HCT116 (cell line): ENCODE results near the gene KIF18B. TPM values are rescaled to one million over a fixed set of nuclear protein-coding genes. Genes with fewer than 3 reads are reported as not detected.
A peak's percentile ranks its signal among the peaks of the same experiment; 100 is the strongest.
"Not testable (repeated sequence)": the region's sequence is repeated elsewhere in the genome, so short reads cannot be mapped to it uniquely, and the experiment has no call there.

Experiments used
- ATAC-seq: fragments of 200-7000 bp; cut with Tn5 transposase; 2 replicates; pipeline ENCODE4 v1.9.1; 2020; ENCODE audit warnings: mild to moderate bottlenecking, moderate library complexity
- BruUV-seq: library from RNA; stranded (reverse); fragments of 400-500 nt; replicated peaks from 2 replicates; lab custom pipeline; 2021; lab: Mats Ljungman, UMichigan
- CTCF ChIA-PET: fragments of 300-600 bp; sonication (Branson Sonifier 250); formaldehyde crosslinking; loops from one replicate; lab custom pipeline; 2021; ENCODE audit warnings: antibody characterized with exemption; lab: Charles Lee
- POLR2A ChIA-PET: fragments of 300-600, 350-600 bp; sonication (Branson Sonifier 250); formaldehyde crosslinking; loops from one replicate; lab custom pipeline; 2021; ENCODE audit warnings: antibody characterized with exemption; lab: Charles Lee
- RAD21 ChIA-PET, 2 experiments: fragments of 300-600 bp; sonication (Branson Sonifier 250); formaldehyde crosslinking; loops; one replicate each; lab custom pipeline; 2023; ENCODE audit warnings: low total read pairs in 2 of 2; ENCODE audit not compliant: uncharacterized antibody in 2 of 2, unreplicated experiment in 2 of 2, low non-redundant PET in 1 of 2; lab: Charles Lee
- DNase-seq: peaks from one replicate; pipeline ENCODE4 v3.0.0-alpha.2; 2010; ENCODE audit warnings: low read depth, low spot score
- H2AFZ ChIP-seq: fragments of 200-600 bp; shearing (Covaris generic), sonication (generic); 2 replicates; pipeline ENCODE4 v1.6.1; 2017; ENCODE audit warnings: low read depth, mixed run types, mixed read lengths, antibody characterized with exemption, low read length; ENCODE audit not compliant: poor library complexity, severe bottlenecking
- H3K27ac ChIP-seq: 2 replicates; pipeline ENCODE4 v1.5.1; 2012; ENCODE audit warnings: low read depth, low read length
- H3K27me3 ChIP-seq: fragments of 200-600 bp; sonication (generic); 2 replicates; pipeline ENCODE4 v1.6.1; 2016; ENCODE audit warnings: mixed run types, low read length, mixed read lengths; ENCODE audit not compliant: insufficient read depth
- H3K36me3 ChIP-seq, 2 experiments: fragments of 200-500 bp in 1 of 2; fragments of 200-600 bp in 1 of 2; sonication (Bioruptor generic) in 1 of 2; sonication (generic) in 1 of 2; 2 replicates each; pipeline versions ENCODE4 v1.5.1 to v1.6.1; 2014 to 2016; ENCODE audit warnings: low read length in 2 of 2, inconsistent platforms in 1 of 2, mixed read lengths in 1 of 2, mixed run types in 1 of 2; ENCODE audit not compliant: insufficient read depth in 2 of 2, control insufficient read depth in 1 of 2
- H3K4me1 ChIP-seq, 2 experiments: fragments of 200-600 bp in 1 of 2; sonication (generic) in 1 of 2; 2 replicates each; pipeline versions ENCODE4 v1.5.1 to v1.6.1; 2012 to 2017; ENCODE audit warnings: low read length in 2 of 2, inconsistent platforms in 1 of 2, mild to moderate bottlenecking in 1 of 2, mixed read lengths in 1 of 2, mixed run types in 1 of 2, moderate library complexity in 1 of 2; ENCODE audit not compliant: insufficient read depth in 2 of 2, control insufficient read depth in 1 of 2
- H3K4me2 ChIP-seq: fragments of 200-600 bp; sonication (generic); 2 replicates; pipeline ENCODE4 v1.6.1; 2017; ENCODE audit warnings: mixed run types, low read length, mixed read lengths
- H3K4me3 ChIP-seq, 2 experiments: fragments of 200-600 bp in 1 of 2; sonication (generic) in 1 of 2; replicated peaks in 1 of 2; 2 replicates each; pipeline ENCODE4 v1.5.1; 2011 to 2016; ENCODE audit warnings: low read length in 2 of 2, control low read depth in 1 of 2, low read depth in 1 of 2, mild to moderate bottlenecking in 1 of 2, mixed read lengths in 1 of 2, mixed run types in 1 of 2
- H3K79me2 ChIP-seq: fragments of 200-600 bp; sonication (generic); 2 replicates; pipeline ENCODE4 v1.6.1; 2017; ENCODE audit warnings: mild to moderate bottlenecking, mixed run types, low read length, moderate library complexity, mixed read lengths; ENCODE audit not compliant: insufficient read depth
- H3K9ac ChIP-seq: fragments of 200-600 bp; sonication (generic); 2 replicates; pipeline ENCODE4 v1.6.1; 2016; ENCODE audit warnings: low read length, mixed read lengths
- H3K9me2 ChIP-seq: fragments of 200-600 bp; sonication (generic), shearing (Covaris generic); 2 replicates; pipeline ENCODE4 v1.6.1; 2017; ENCODE audit warnings: mixed run types, mild to moderate bottlenecking, moderate library complexity; ENCODE audit not compliant: insufficient read depth
- H3K9me3 ChIP-seq, 2 experiments: fragments of 200-500 bp in 1 of 2; fragments of 200-600 bp in 1 of 2; sonication (Bioruptor generic) in 1 of 2; sonication (generic) in 1 of 2; 2 replicates each; pipeline ENCODE4 v1.6.1; 2014 to 2017; ENCODE audit warnings: low read length in 2 of 2, mixed read lengths in 2 of 2, inconsistent platforms in 1 of 2, low read depth in 1 of 2, mild to moderate bottlenecking in 1 of 2, mixed run types in 1 of 2, moderate library complexity in 1 of 2; ENCODE audit not compliant: control insufficient read depth in 1 of 2, insufficient read depth in 1 of 2
- H4K20me1 ChIP-seq: fragments of 200-600 bp; sonication (generic), shearing (Covaris generic); 2 replicates; pipeline ENCODE4 v1.6.1; 2017; ENCODE audit warnings: mixed run types, mild to moderate bottlenecking, moderate library complexity; ENCODE audit not compliant: insufficient read depth
- ELF1 ChIP-seq: IDR thresholded peaks from 2 replicates; pipeline ENCODE4 v1.6.1; 2012; ENCODE audit warnings: low read depth, borderline replicate concordance
- EZH2phosphoT487 ChIP-seq: fragments of 200-600 bp; IDR thresholded peaks from 2 replicates; pipeline ENCODE4 v1.6.1; 2018; ENCODE audit warnings: antibody characterized with exemption, borderline replicate concordance
- POLR2A ChIP-seq: IDR thresholded peaks from 2 replicates; pipeline ENCODE4 v1.7.0; 2011; ENCODE audit warnings: borderline replicate concordance; ENCODE audit not compliant: insufficient read depth, insufficient read length; ENCODE audit errors: extremely low read depth
- SP1 ChIP-seq: IDR thresholded peaks from 2 replicates; pipeline ENCODE4 v1.6.1; 2012; ENCODE audit warnings: low read depth
- ZFX ChIP-seq: fragments of 450-650 bp; IDR thresholded peaks from 2 replicates; pipeline ENCODE4 v1.6.1; 2017
- intact Hi-C: fragments of 100-400 bp; cut with micrococcal nuclease; formaldehyde crosslinking; loops from 2 replicates; pipeline ENCODE4 v1.10.0; 2022
- total RNA-seq: library from RNA; stranded (reverse); gene quantifications from one replicate; pipeline ENCODE4 v1.2.1, GENCODE V29; 2021; ENCODE audit not compliant: unreplicated experiment
- TF ChIP-seq, protein P1 (sequence below): IDR thresholded peaks from 2 replicates; pipeline ENCODE4 v1.6.1; 2012

Gene KIF18B
- total RNA-seq, 1 experiment from 2014 or later, result 76.4 TPM

- Histone ChIP-seq H3K4me1 (peaks cover 0 to 25% of the 10 kb centered on the region in 2 experiments; a peak in 3 of 4 replicates), H3K9me2 (no peaks in the 10 kb centered on the region), H3K9me3 (no peaks in the 10 kb centered on the region), H4K20me1 (no peaks in the 10 kb centered on the region; the same call in 1 of the 2 replicates), H3K4me2 (peak overlapping the region; percentile 75), H3K79me2 (peaks cover 43% of the 10 kb centered on the region), H3K27ac (peak overlapping the region; percentile 88), H2AFZ (no peak overlapping the region), H3K4me3 (peak overlapping the region; percentile 92 to 96), H3K9ac (peak overlapping the region; percentile 98), H3K36me3 (peaks cover 2 to 22% of the 10 kb centered on the region in 2 experiments; a peak in 1 of 4 replicates), H3K27me3 (no peaks in the 10 kb centered on the region)
- TF ChIP-seq EZH2phosphoT487, result no peak
- TF ChIP-seq ZFX, result no peak
- TF ChIP-seq, protein P1, sequence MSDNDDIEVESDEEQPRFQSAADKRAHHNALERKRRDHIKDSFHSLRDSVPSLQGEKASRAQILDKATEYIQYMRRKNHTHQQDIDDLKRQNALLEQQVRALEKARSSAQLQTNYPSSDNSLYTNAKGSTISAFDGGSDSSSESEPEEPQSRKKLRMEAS, result no peak
- no peak for TF ChIP-seq POLR2A
- no peak for TF ChIP-seq SP1
- no peak for TF ChIP-seq ELF1
- intact Hi-C loops, result no loop called here
- RAD21 ChIA-PET, result no interaction called here
- ATAC-seq, result no peak
- DNase-seq, result no peak
- POLR2A ChIA-PET, result no interaction called here
- no TSS peak for BruUV-seq
- CTCF ChIA-PET, result no interaction called here
These were observed 782 bp upstream of the KIF18B start for GRCh38 chr17:44948315-44948795.

GRCh38 chr17:44945652-44946051 is 1.9 kb downstream of the KIF18B start:
- intact Hi-C loops, H3K9me3 ChIP-seq, ATAC-seq, DNase-seq, H3K9ac ChIP-seq, RAD21 ChIA-PET, H4K20me1 ChIP-seq, H3K27me3 ChIP-seq, POLR2A ChIA-PET, H3K27ac ChIP-seq, BruUV-seq, H3K9me2 ChIP-seq, H2AFZ ChIP-seq: not testable (repeated sequence)
- H3K36me3 ChIP-seq, result peaks cover 2 to 33% of the 10 kb centered on the region in 2 experiments; a peak in 2 of 4 replicates
- H3K4me1 ChIP-seq, result peaks cover 16 to 49% of the 10 kb centered on the region in 2 experiments
- peak overlapping the region in 1 of 2 experiments; percentile 92; a peak in 2 of 4 replicates for H3K4me3 ChIP-seq
- H3K4me2 ChIP-seq, result peak overlapping the region; percentile 75
- H3K79me2 ChIP-seq, result peaks cover 70% of the 10 kb centered on the region
- CTCF ChIA-PET, result interaction anchor here (0.7 kb wide), 1 partner anchor 609 kb away, joined by 3 read pairs; no protein-coding TSS in a partner anchor
